Activated naive CD4-positive, alpha-beta T cell (primary cell): ENCODE data around the gene MRAS.
"Not testable (repeated sequence)": the region's sequence is repeated elsewhere in the genome, so short reads cannot be mapped to it uniquely, and the experiment has no call there.

Experiments used
- DNase-seq, 4 experiments: peaks; one replicate each; lab custom pipeline; 2025; lab: John Stamatoyannopoulos, UW

MRAS gene

DNA sequence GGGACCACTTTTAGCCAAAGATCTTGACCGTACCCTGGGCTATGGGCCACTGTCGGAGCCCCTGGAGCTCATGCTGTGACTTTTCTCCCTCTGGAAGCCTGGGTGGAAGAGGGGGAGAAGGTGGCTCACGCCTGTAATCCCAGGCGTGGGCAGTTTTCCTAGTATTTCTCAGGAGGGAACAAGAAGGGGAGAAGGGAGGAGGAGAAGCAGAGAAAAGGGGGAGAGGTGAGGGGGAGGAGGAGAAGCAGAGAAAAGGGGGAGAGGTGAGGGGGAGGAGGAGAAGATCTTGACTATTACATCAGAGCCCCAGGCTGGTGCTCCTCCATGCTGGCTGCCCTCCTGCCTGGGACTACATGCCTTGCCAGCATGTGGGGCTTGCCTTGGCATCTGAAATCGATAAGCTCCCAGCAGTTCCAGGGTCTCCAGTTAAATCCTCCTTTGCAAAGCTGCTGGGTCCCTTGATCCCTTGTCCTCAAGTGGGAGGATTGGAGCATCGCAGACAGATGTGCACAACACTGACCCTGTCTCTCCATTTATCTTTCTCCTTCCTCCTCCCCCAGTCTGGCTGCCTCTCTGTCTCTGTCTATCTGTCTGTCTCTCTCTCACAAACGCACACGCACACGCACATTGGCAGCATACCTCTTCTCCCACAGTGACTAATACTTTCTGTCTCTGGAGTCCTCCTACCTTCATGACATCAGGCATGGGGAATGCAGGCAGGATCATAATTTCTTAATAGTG is 41.6 kb downstream of the MRAS start:
- no peak for DNase-seq

GRCh38 chr3:138390582-138390932 is 42.2 kb downstream of the MRAS start:
- no peak for DNase-seq

- no peak for DNase-seq
These were observed 45.8 kb downstream of the MRAS start for GRCh38 chr3:138394156-138394555.

DNA sequence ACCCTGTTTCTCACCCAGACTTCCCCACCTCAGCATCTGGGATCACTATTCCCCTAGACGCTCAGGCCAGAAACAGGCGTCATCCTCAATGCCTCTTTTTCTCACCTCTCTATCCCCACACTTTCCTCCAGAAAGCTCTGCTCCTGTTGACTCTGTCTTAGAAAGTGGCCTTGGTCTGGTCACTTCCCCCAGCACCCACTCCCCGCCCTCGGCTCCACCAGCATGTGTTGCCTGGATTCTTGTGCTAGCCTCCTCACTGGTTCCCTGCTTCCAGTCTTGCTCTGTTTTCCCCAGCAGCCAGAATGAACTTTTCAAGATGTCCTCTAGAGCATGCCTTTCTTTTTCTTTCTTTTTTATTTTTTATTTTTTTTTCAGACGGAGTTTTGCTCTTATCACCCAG is 46.3 kb downstream of the MRAS start:
- no peak for DNase-seq

- no peak for DNase-seq
These were observed 47.7 kb downstream of the MRAS start for GRCh38 chr3:138395865-138396751.

- DNase-seq: no peak
These were observed 48.5 kb downstream of the MRAS start for GRCh38 chr3:138396752-138397410.

DNA sequence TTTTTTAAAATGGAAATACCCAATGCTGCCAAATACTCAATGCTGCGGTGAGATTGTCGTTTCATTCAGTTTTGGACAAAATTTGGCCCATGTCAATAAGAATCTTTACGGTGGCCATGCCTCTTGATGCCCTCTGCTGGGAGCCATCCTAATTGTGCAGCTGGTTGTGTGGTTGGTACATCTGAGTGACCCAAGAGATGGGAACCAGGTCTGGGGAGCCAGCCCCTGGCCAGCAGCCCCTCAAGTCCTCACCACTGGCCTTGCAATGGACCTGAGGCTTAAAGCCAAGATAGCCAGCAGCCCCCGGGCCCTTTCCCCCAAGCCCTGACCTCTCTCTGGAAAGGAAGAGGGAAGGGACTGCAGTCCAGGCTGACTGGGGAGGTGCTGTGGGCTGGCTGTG is 49.6 kb downstream of the MRAS start:
- no peak for DNase-seq

GRCh38 chr3:138398791-138399575 is 50.6 kb downstream of the MRAS start:
- DNase-seq: no peak

DNA sequence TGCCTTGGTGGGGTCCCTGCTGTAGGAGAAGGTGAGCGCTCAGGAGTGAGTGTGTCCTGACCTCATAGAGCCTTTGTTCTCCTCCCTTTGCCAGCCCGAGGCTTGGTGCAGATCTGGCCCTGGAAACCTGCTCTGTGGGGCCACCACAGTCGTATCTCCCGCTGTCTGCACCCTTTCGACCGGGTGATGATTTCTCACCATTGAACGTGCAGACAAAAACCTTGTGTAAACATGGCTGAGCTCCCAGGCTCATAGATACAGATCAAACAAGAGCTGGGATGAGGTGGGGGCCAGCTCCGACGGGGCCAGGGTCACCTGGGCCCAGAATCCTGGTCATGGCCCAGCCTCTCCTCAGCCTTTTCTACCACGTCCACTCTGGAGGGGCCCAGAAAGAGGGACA is 51.4 kb downstream of the MRAS start:
- no peak for DNase-seq

GRCh38 chr3:138400651-138401070 is 52.3 kb downstream of the MRAS start:
- no peak for DNase-seq

DNA sequence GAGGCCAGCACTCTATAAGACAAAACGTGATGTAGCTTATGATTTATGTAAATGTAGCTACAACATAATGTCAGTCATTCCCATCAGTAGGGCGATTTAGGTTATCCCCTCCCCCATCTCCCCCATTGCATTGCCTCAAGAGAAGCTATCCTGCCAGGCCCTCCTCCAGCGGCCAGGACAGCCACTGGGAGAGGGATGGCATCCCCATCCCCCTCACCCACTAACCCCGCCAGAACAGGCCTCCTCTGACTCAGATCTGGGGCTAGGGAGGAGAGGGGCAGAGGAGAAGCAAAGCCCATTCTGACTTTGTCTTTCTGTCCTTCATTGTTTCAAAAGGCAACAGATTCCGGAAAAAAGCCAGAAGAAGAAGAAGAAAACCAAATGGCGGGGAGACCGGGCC is 53.5 kb downstream of the MRAS start:
- no peak for DNase-seq

- DNase-seq: no peak
These were observed 55.7 kb downstream of the MRAS start for GRCh38 chr3:138404121-138404520.

GRCh38 chr3:138405001-138405400 is 56.6 kb downstream of the MRAS start:
- no peak for DNase-seq

GRCh38 chr3:138405486-138405885 is 57.1 kb downstream of the MRAS start:
- DNase-seq: no peak

DNA sequence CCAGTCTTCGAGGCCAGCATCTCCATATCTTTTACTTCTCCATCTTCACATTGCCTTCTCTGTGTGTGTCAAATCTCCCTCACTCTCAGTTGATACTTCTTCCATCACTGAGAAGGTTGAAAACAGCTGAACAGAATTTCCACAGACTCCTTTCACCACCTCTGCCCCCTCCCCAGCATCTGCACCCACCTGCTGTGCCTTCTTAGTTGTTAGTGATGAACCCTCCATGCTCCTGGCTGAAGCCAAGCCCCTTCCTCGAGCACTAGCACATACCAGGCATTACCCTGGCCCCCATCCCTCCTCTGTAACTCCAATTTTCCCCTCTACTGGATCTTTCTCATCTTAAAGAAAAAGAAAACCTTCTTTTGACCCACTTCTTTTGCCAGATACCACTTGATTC is 58.2 kb downstream of the MRAS start:
- DNase-seq: no peak

- DNase-seq: no peak
These were observed 59.0 kb downstream of the MRAS start for GRCh38 chr3:138407236-138407907.

- no peak for DNase-seq
These were observed 60.6 kb downstream of the MRAS start for GRCh38 chr3:138408751-138409570.

GRCh38 chr3:138412821-138413551 is 64.6 kb downstream of the MRAS start:
- DNase-seq: no peak

DNA sequence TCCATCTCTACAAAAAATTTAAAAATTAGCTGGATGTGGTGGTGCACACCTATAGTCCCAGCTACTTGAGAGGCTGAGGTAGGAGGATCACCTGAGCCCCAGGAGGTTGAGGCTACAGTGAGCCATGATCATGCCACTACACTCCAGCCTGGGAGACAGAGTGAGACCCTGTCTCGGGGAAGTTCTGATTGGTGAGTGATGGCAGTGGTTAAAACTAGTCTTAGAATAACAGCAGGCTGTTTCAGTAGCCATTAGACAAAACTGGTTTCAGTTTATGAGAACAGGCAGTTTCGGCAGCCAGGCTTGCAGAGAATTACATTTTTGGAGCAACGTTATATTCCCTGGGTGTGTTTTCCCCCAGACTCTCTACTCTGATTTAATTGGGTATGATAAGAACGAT is 67.9 kb downstream of the MRAS start:
- DNase-seq: not testable (repeated sequence)

DNA sequence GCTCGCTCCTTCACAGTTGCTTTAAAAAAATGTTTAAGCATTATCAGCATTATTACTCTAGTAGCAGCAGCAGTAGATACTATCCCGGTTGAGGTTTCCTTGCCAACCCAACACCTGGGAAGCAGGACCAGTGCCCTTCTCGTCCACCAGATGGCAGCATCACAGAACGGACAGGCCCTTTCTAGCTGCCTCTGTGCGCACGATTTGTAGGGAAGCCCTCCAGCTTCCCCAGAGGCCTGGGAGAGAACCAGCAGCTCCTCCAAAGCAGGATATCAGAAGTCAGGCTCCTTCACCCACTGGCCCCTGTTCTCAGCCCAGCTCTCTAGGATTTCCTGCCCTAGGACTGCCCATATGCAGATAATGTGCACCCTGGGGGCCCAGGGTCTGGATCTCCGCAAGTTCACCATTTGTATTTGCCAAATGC is 69.2 kb downstream of the MRAS start:
- DNase-seq: peak in 3 of 4 experiments; percentile 8 to 49 (median 40)
